DOHH2 (cell line): ENCODE measurements around the gene ZNF256.

Source experiments
- H3F3A ChIP-seq: fragments of 200-600 bp; sonication (generic), shearing (Covaris generic); 2 replicates; pipeline ENCODE4 v1.6.0; 2016; ENCODE audit warnings: antibody characterized with exemption, mild to moderate bottlenecking; ENCODE audit not compliant: control insufficient read depth, insufficient read depth
- H3K27ac ChIP-seq: fragments of 200-600 bp; sonication (generic); 2 replicates; pipeline ENCODE4 v1.5.1; 2014; ENCODE audit warnings: low read depth, mild to moderate bottlenecking, low read length, moderate library complexity
- H3K27me3 ChIP-seq: fragments of 200-600 bp; sonication (generic); 2 replicates; pipeline ENCODE4 v1.6.1; 2014; ENCODE audit warnings: mild to moderate bottlenecking, low read length, mixed read lengths; ENCODE audit not compliant: control insufficient read depth
- H3K36me3 ChIP-seq: fragments of 200-600 bp; sonication (generic); 2 replicates; pipeline ENCODE4 v1.6.1; 2014; ENCODE audit warnings: mild to moderate bottlenecking, low read length, moderate library complexity, mixed read lengths; ENCODE audit not compliant: control insufficient read depth
- H3K4me1 ChIP-seq: fragments of 200-600 bp; sonication (generic); 2 replicates; pipeline ENCODE4 v1.6.1; 2014; ENCODE audit warnings: mild to moderate bottlenecking, low read length, mixed read lengths; ENCODE audit not compliant: control insufficient read depth
- H3K4me2 ChIP-seq: fragments of 200-600 bp; sonication (generic); 2 replicates; pipeline ENCODE4 v1.6.0; 2014; ENCODE audit warnings: mild to moderate bottlenecking, low read length, moderate library complexity
- H3K4me3 ChIP-seq: fragments of 200-600 bp; sonication (generic); 2 replicates; pipeline ENCODE4 v1.5.1; 2014; ENCODE audit warnings: mild to moderate bottlenecking, low read length, mixed read lengths
- H3K79me2 ChIP-seq: fragments of 200-600 bp; sonication (generic); 2 replicates; pipeline ENCODE4 v1.6.1; 2014; ENCODE audit warnings: mild to moderate bottlenecking, low read length, mixed read lengths; ENCODE audit not compliant: control insufficient read depth
- H3K9me2 ChIP-seq: fragments of 200-600 bp; sonication (generic); replicated peaks from 2 replicates; pipeline ENCODE4 v1.6.1; 2014; ENCODE audit warnings: mild to moderate bottlenecking, low read length, mixed read lengths; ENCODE audit not compliant: control insufficient read depth
- H3K9me3 ChIP-seq: fragments of 200-600 bp; sonication (generic); 2 replicates; pipeline ENCODE4 v1.6.1; 2014; ENCODE audit warnings: antibody characterized with exemption, low read length, mixed read lengths; ENCODE audit not compliant: control insufficient read depth, insufficient read depth
- H4K20me1 ChIP-seq: fragments of 200-600 bp; sonication (generic); 2 replicates; pipeline ENCODE4 v1.6.0; 2014; ENCODE audit warnings: low read depth, mild to moderate bottlenecking, antibody characterized with exemption, low read length, moderate library complexity; ENCODE audit not compliant: control insufficient read depth, insufficient read depth
- EZH2phosphoT487 ChIP-seq: fragments of 200-600 bp; sonication (generic); IDR thresholded peaks from 2 replicates; pipeline ENCODE4 v1.6.1; 2017; ENCODE audit warnings: borderline replicate concordance, mild to moderate bottlenecking, antibody characterized with exemption, low read length, moderate library complexity, mixed read lengths
- TF ChIP-seq, protein P1 (sequence below): fragments of 200-600 bp; sonication (generic); IDR thresholded peaks from one replicate; pipeline ENCODE4 v1.5.1; 2014; ENCODE audit warnings: antibody characterized with exemption, mild to moderate bottlenecking, low read depth, low read length; ENCODE audit not compliant: poor library complexity, severe bottlenecking

Gene ZNF256

DNA sequence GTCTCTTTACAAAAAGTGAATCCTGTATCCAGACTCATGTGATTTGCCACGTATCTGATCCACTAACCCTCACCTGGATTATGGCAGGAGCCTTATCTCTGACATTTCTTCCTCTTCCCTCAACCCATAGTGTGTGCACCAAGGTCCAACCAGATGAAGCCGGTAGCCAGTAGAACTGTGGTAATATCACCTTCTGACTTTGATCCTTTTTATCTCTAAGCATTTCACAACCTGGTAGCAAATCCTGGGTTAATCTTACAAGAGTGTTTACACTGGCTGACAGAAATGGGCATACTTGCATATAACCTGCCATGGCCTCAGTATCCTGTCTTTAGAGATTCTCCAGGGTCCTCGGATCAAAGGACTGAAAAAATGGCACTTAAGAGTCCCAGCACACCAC, 33.0 kb downstream of the ZNF256 start:
- peaks cover 15% of the 10 kb centered on the region for H3K36me3 ChIP-seq
- H3K27me3 ChIP-seq = no peaks in the 10 kb centered on the region
- H3F3A ChIP-seq = no peaks in the 10 kb centered on the region
- peaks cover 7% of the 10 kb centered on the region for H3K4me1 ChIP-seq
- peaks cover 19% of the 10 kb centered on the region for H3K9me3 ChIP-seq
- no peaks in the 10 kb centered on the region; the same call in 1 of the 2 replicates for H3K79me2 ChIP-seq
- H3K4me3 ChIP-seq = no peak overlapping the region
- no peaks in the 10 kb centered on the region for H4K20me1 ChIP-seq
- TF ChIP-seq, protein P1, sequence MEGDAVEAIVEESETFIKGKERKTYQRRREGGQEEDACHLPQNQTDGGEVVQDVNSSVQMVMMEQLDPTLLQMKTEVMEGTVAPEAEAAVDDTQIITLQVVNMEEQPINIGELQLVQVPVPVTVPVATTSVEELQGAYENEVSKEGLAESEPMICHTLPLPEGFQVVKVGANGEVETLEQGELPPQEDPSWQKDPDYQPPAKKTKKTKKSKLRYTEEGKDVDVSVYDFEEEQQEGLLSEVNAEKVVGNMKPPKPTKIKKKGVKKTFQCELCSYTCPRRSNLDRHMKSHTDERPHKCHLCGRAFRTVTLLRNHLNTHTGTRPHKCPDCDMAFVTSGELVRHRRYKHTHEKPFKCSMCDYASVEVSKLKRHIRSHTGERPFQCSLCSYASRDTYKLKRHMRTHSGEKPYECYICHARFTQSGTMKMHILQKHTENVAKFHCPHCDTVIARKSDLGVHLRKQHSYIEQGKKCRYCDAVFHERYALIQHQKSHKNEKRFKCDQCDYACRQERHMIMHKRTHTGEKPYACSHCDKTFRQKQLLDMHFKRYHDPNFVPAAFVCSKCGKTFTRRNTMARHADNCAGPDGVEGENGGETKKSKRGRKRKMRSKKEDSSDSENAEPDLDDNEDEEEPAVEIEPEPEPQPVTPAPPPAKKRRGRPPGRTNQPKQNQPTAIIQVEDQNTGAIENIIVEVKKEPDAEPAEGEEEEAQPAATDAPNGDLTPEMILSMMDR = no peak
- no peak for TF ChIP-seq EZH2phosphoT487
- H3K9me2 ChIP-seq = no peaks in the 10 kb centered on the region
- H3K27ac ChIP-seq = no peak overlapping the region
- no peak overlapping the region for H3K4me2 ChIP-seq

DNA sequence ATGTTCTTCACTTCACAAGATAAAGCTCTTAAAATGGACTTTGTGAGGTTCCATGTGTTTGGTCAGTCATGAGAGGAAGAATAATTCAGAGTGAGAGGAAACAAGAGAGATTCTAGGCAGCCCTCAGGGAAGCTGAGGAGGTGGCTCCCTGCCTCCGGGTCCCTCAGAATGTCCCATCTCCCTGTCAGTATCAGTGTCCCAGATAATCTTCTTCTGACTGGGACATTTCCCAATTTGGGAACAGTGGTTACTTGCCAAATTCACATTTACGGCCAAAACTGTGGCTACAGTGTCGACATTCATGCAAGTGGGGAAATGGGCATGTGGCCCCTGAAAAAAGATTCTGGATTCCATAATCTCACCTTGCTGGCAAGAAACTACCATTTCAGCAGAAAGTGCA, 40.1 kb downstream of the ZNF256 start:
- Histone ChIP-seq H3K27ac (no peak overlapping the region), H3K4me3 (no peak overlapping the region), H4K20me1 (no peaks in the 10 kb centered on the region), H3K79me2 (no peaks in the 10 kb centered on the region), H3K4me2 (no peak overlapping the region), H3F3A (no peaks in the 10 kb centered on the region), H3K9me2 (no peaks in the 10 kb centered on the region), H3K36me3 (peaks cover 8% of the 10 kb centered on the region), H3K27me3 (no peaks in the 10 kb centered on the region), H3K9me3 (peaks cover 9% of the 10 kb centered on the region; the same call in 1 of the 2 replicates), H3K4me1 (no peaks in the 10 kb centered on the region)
- TF ChIP-seq EZH2phosphoT487 = no peak
- TF ChIP-seq, protein P1 = no peak

DNA sequence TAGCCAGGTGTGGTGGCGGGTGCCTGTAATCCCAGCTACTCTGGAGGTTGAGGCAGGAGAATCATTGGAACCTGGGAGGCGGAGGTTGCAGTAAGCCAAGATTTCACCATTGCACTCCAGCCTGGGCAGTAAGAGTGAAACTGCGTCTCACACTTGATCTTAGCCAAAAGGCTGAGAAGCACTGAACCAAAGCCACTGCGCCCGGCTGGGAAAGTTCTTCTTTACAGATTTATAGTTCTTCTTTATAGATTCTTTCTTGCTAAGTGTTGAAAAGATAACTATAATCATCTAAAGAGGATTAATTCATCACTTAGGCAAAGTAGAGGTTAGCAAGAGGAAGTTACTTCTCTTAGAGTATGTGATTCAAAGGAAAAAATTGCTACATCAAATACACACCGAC, 42.2 kb downstream of the ZNF256 start:
- Histone ChIP-seq H4K20me1 (no peaks in the 10 kb centered on the region), H3K9me3 (peaks cover 9% of the 10 kb centered on the region; the same call in 1 of the 2 replicates), H3K9me2 (no peaks in the 10 kb centered on the region), H3K79me2 (no peaks in the 10 kb centered on the region), H3K36me3 (no peaks in the 10 kb centered on the region; the same call in 1 of the 2 replicates), H3F3A (no peaks in the 10 kb centered on the region), H3K27me3 (no peaks in the 10 kb centered on the region), H3K4me3 (no peak overlapping the region), H3K4me1 (no peaks in the 10 kb centered on the region), H3K27ac (no peak overlapping the region), H3K4me2 (no peak overlapping the region)
- TF ChIP-seq, protein P1 = no peak
- TF ChIP-seq EZH2phosphoT487 = no peak
